ENCODE measurements around the gene LPIN3.

Gene LPIN3

DNA sequence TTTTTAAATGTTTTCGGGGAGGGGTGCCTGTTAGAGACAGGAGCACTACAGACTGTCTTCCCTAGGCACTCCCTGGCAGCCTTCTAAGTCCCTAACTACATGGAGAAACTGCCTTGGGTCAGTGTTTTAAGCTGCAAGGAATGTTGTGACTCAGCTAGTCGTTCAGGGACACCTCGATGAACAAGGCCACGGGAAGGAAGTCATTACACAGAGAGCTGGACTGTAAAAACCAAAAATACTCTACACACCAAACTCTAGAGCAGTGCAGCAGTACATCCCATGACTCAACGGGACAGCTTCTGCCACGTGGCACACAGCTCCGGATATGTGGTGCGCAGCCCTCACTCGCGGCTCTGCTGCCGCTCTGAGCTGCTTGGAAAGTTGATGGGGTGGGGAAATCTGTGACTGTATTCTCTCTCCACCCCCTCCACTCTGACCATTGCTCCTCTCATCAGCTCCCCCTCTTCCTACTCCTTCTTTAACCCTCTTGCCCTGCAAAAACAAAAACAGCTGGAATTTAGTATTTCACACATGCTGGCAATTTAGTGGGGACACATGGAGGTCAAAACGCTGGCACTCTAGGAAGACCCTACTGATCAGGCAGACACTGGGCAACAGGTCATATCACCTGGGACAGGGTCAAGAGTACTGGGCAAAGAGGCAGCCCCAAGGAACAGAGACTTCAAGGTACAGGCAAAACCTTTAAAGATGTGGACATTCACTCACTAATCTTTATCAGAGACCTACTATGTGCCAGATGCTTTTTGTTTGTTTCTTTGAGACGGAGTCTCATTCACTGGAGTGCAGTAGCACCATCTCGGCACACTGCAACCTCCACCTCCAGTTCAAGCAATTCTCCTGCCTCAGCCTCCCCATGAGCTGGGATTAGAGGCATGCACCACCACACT, 10.9 kb upstream of the LPIN3 start:
- no peaks in the 10 kb centered on the region for H3K27me3 Mint-ChIP-seq (ENCODE audit: low read depth)
- H3K36me3 Mint-ChIP-seq (ENCODE audit: low read depth): no peaks in the 10 kb centered on the region
- peaks cover 15% of the 10 kb centered on the region for H3K4me1 Mint-ChIP-seq
- H3K4me3 Mint-ChIP-seq: no peak overlapping the region
- H3K9me3 Mint-ChIP-seq: no peaks in the 10 kb centered on the region
- peak overlapping the region; percentile 21 to 69 (median 59) for H3K27ac Mint-ChIP-seq
- TF ChIP-seq, protein P1, sequence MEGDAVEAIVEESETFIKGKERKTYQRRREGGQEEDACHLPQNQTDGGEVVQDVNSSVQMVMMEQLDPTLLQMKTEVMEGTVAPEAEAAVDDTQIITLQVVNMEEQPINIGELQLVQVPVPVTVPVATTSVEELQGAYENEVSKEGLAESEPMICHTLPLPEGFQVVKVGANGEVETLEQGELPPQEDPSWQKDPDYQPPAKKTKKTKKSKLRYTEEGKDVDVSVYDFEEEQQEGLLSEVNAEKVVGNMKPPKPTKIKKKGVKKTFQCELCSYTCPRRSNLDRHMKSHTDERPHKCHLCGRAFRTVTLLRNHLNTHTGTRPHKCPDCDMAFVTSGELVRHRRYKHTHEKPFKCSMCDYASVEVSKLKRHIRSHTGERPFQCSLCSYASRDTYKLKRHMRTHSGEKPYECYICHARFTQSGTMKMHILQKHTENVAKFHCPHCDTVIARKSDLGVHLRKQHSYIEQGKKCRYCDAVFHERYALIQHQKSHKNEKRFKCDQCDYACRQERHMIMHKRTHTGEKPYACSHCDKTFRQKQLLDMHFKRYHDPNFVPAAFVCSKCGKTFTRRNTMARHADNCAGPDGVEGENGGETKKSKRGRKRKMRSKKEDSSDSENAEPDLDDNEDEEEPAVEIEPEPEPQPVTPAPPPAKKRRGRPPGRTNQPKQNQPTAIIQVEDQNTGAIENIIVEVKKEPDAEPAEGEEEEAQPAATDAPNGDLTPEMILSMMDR (IDR thresholded peaks at IDR 0.05; ENCODE audit: unreplicated experiment in 3 of 3): no peak

DNA sequence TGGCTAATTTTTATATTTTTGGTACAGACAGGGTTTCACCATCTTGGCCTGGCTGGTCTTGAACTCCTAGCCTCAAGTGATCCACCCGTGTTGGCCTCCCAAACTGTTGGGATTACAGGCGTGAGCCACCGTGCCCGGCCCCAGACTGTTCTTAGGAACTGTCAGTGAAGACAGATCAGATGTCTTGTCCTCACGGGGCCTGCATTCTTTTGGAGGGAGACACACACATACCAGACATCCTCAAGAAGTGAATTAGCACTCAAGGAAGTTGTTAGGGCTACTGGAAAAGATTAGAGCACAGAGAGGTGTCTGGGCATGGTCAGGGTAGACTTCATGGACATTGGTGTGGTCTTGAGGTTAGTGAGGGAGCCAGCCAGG, 10.3 kb upstream of the LPIN3 start:
- Mint-ChIP-seq H3K27me3 (ENCODE audit: low read depth) (no peaks in the 10 kb centered on the region), H3K4me3 (no peak overlapping the region), H3K36me3 (ENCODE audit: low read depth) (no peaks in the 10 kb centered on the region), H3K9me3 (no peaks in the 10 kb centered on the region), H3K4me1 (peaks cover 15% of the 10 kb centered on the region), H3K27ac (no peak overlapping the region)
- TF ChIP-seq, protein P1 (IDR thresholded peaks at IDR 0.05; ENCODE audit: unreplicated experiment in 3 of 3): no peak

DNA sequence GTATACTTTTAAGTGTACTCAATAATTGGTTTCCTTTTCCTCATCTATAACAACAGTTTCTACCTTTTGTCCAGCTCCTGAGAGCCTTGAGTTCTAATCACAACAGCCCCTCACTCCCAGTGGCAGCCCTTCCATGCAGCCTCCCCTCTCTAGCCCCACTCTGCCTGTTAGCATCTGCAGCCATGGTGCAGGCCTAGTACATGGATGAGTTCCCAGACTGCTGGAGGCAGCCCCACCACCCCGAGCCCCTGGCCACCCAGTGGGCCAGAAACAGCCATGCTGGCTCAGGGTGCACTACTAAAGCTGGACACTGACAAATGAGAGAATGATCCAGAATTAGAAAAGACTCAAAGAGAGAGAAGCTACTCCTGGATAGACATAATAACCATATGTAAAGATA, 9.7 kb upstream of the LPIN3 start:
- H3K27me3 Mint-ChIP-seq (ENCODE audit: low read depth): no peaks in the 10 kb centered on the region
- H3K4me3 Mint-ChIP-seq: no peak overlapping the region
- H3K9me3 Mint-ChIP-seq: no peaks in the 10 kb centered on the region
- H3K36me3 Mint-ChIP-seq (ENCODE audit: low read depth): no peaks in the 10 kb centered on the region
- TF ChIP-seq, protein P1 (IDR thresholded peaks at IDR 0.05; ENCODE audit: unreplicated experiment in 3 of 3): no peak
- peaks cover 15% of the 10 kb centered on the region for H3K4me1 Mint-ChIP-seq
- H3K27ac Mint-ChIP-seq: no peak overlapping the region

DNA sequence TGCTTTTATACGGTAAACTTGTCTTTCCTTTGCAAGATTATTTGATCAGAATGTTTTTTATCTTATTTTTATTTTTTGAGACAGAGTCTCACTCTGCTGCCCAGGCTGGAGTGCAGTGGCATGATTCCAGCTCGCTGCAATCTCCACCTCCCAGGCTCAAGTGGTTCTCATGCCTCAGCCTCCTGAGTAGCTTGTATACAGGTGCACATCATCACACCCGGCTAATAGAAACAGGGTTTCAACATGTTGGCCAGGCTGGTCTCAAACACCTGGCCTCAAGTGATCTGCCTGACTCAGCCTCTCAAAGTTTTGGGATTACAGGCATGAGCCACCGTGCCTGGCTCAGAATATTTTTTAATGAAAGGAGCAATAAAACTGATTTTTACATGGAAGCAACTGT, 8.9 kb upstream of the LPIN3 start:
- no peaks in the 10 kb centered on the region for H3K36me3 Mint-ChIP-seq (ENCODE audit: low read depth)
- H3K9me3 Mint-ChIP-seq: no peaks in the 10 kb centered on the region
- H3K4me1 Mint-ChIP-seq: peaks cover 15% of the 10 kb centered on the region
- H3K27me3 Mint-ChIP-seq (ENCODE audit: low read depth): no peaks in the 10 kb centered on the region
- TF ChIP-seq, protein P1 (IDR thresholded peaks at IDR 0.05; ENCODE audit: unreplicated experiment in 3 of 3): no peak
- H3K4me3 Mint-ChIP-seq: no peak overlapping the region
- no peak overlapping the region for H3K27ac Mint-ChIP-seq

DNA sequence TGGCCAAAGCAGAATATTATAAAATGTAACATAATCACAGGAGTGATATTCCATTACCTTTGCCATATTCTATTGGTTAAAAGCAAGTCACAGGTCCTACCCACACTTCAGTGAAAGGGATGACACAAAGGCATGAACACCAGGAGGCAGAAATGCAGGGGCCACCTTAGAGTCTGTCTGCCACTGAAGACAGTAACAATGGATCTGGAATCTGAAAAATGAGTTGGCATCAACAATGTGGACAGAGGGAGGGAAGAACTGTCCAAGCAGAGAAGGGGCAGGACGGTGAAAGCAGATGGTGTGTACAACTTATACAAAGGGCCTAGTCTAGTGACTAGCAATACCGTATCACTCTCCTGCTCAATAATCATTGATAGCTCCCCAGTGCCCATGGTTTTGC, 6.6 kb upstream of the LPIN3 start:
- H3K9me3 Mint-ChIP-seq: no peaks in the 10 kb centered on the region
- no peaks in the 10 kb centered on the region for H3K27me3 Mint-ChIP-seq (ENCODE audit: low read depth)
- peaks cover 10% of the 10 kb centered on the region for H3K4me1 Mint-ChIP-seq
- no peak overlapping the region for H3K4me3 Mint-ChIP-seq
- no peak overlapping the region for H3K27ac Mint-ChIP-seq
- TF ChIP-seq, protein P1 (IDR thresholded peaks at IDR 0.05; ENCODE audit: unreplicated experiment in 3 of 3): no peak
- no peaks in the 10 kb centered on the region for H3K36me3 Mint-ChIP-seq (ENCODE audit: low read depth)
